Upper lobe of right lung (tissue), 1 donor: ENCODE results near the gene PADI3. TPM values are rescaled to one million over a fixed set of nuclear protein-coding genes. Genes with fewer than 3 reads are reported as not detected.
"Not testable (repeated sequence)": the region's sequence is repeated elsewhere in the genome, so short reads cannot be mapped to it uniquely, and the experiment has no call there.

Source experiments
- ATAC-seq: fragments of 200-7000 bp; cut with Tn5 transposase; one replicate; pipeline ENCODE4 v1.9.1; 2020; ENCODE audit warnings: mild to moderate bottlenecking, moderate library complexity
- DNase-seq: peaks from one replicate; pipeline ENCODE4 v3.0.0-alpha.2; 2020
- H3K27ac ChIP-seq: fragments of 200-600 bp; one replicate; pipeline ENCODE4 v1.8.0; 2022
- H3K27me3 ChIP-seq: fragments of 200-600 bp; one replicate; pipeline ENCODE4 v1.8.0; 2022; ENCODE audit warnings: mild to moderate bottlenecking
- H3K36me3 ChIP-seq: fragments of 200-600 bp; one replicate; pipeline ENCODE4 v1.8.0; 2022
- H3K4me1 ChIP-seq: fragments of 200-600 bp; one replicate; pipeline ENCODE4 v1.8.0; 2022
- H3K4me3 ChIP-seq: fragments of 200-600 bp; one replicate; pipeline ENCODE4 v1.8.0; 2022; ENCODE audit warnings: mild to moderate bottlenecking
- H3K9me3 ChIP-seq: fragments of 200-600 bp; one replicate; pipeline ENCODE4 v1.8.0; 2022
- CTCF ChIP-seq: fragments of 200-600 bp; IDR thresholded peaks from one replicate; pipeline ENCODE4 v1.8.0; 2022; ENCODE audit warnings: antibody characterized with exemption
- intact Hi-C: fragments of 100-400 bp; cut with DNase I; formaldehyde crosslinking; loops from one replicate; pipeline ENCODE4 v1.11.0; 2022
- microRNA-seq: library from miRNA; unstranded; fragments of <30 nt; microRNA quantifications from one replicate; pipeline ENCODE4 v1.2.0, GENCODE V29; 2020; ENCODE audit warnings: borderline microRNAs expressed
- total RNA-seq: library from RNA; stranded (reverse); fragmentation: NEBNext Ultra II Directional; extraction: Animal tissue kit (Norgen Biotek cat#: 25700); gene quantifications from one replicate; pipeline ENCODE4 v1.2.1, GENCODE V29; 2021
- donor health status: DM: no; HTN: yes; CAD: no; lungs with severe emphysema.

The PADI3 gene
- total RNA-seq, 1 donor from 2014 or later: not detected

GRCh38 chr1:17319561-17320350, 70.9 kb downstream of the PADI3 start:
- Histone ChIP-seq H3K36me3 (no peaks in the 10 kb centered on the region), H3K27me3 (no peaks in the 10 kb centered on the region), H3K9me3 (no peaks in the 10 kb centered on the region), H3K4me1 (no peaks in the 10 kb centered on the region), H3K27ac (no peak overlapping the region), H3K4me3 (no peak overlapping the region)
- ATAC-seq (no peak), DNase-seq (no peak)
- no peak for TF ChIP-seq CTCF
- intact Hi-C loops: no loop called here

- H3K9me3 ChIP-seq, H3K27ac ChIP-seq, H3K4me3 ChIP-seq, ATAC-seq, H3K27me3 ChIP-seq, H3K4me1 ChIP-seq, H3K36me3 ChIP-seq, intact Hi-C loops: not testable (repeated sequence)
- peak; percentile 6 for DNase-seq
These were observed 73.0 kb downstream of the PADI3 start for GRCh38 chr1:17321857-17322390.

GRCh38 chr1:17328855-17329254, 80.0 kb downstream of the PADI3 start:
- no peaks in the 10 kb centered on the region for H3K4me1 ChIP-seq
- TF ChIP-seq CTCF: no peak
- H3K27me3 ChIP-seq: peaks cover 18% of the 10 kb centered on the region
- intact Hi-C loops: no loop called here
- ATAC-seq: no peak
- no peak overlapping the region for H3K27ac ChIP-seq
- no peak for DNase-seq
- no peaks in the 10 kb centered on the region for H3K9me3 ChIP-seq
- H3K36me3 ChIP-seq: no peaks in the 10 kb centered on the region
- no peak overlapping the region for H3K4me3 ChIP-seq

GRCh38 chr1:17329610-17330009, 80.7 kb downstream of the PADI3 start:
- Histone ChIP-seq H3K27ac (no peak overlapping the region), H3K4me1 (no peaks in the 10 kb centered on the region), H3K27me3 (peaks cover 18% of the 10 kb centered on the region), H3K9me3 (no peaks in the 10 kb centered on the region), H3K4me3 (no peak overlapping the region), H3K36me3 (no peaks in the 10 kb centered on the region)
- intact Hi-C loops: no loop called here
- ATAC-seq (no peak), DNase-seq (no peak)
- no peak for TF ChIP-seq CTCF

GRCh38 chr1:17330856-17331255, 82.0 kb downstream of the PADI3 start:
- TF ChIP-seq CTCF: no peak
- peaks cover 18% of the 10 kb centered on the region for H3K27me3 ChIP-seq
- no peaks in the 10 kb centered on the region for H3K9me3 ChIP-seq
- no peaks in the 10 kb centered on the region for H3K36me3 ChIP-seq
- no peaks in the 10 kb centered on the region for H3K4me1 ChIP-seq
- no peak overlapping the region for H3K27ac ChIP-seq
- ATAC-seq (no peak), DNase-seq (no peak)
- intact Hi-C loops: no loop called here
- H3K4me3 ChIP-seq: no peak overlapping the region

- Histone ChIP-seq H3K9me3 (no peaks in the 10 kb centered on the region), H3K36me3 (no peaks in the 10 kb centered on the region), H3K27ac (no peak overlapping the region), H3K27me3 (peaks cover 18% of the 10 kb centered on the region), H3K4me3 (no peak overlapping the region), H3K4me1 (no peaks in the 10 kb centered on the region)
- DNase-seq (no peak), ATAC-seq (no peak)
- no peak for TF ChIP-seq CTCF
- intact Hi-C loops: no loop called here
These were observed 84.2 kb downstream of the PADI3 start for GRCh38 chr1:17333081-17333480.

Small RNA genes within 50 kb of the gene (microRNA-seq; reads per million reads assigned to microRNA genes)
- gene MIR3972: not detected

Other genes starting within 250 kb of the PADI3 start
- gene ATP13A2, start 237.2 kb upstream of the PADI3 start, total RNA-seq: 42.1 TPM
- gene SDHB, start 195.1 kb upstream of the PADI3 start, total RNA-seq: 79.3 TPM
- gene PADI2, start 129.6 kb upstream of the PADI3 start, total RNA-seq: 20.0 TPM
- not detected for gene PADI1, start 44.0 kb upstream of the PADI3 start, total RNA-seq
- 2.3 TPM for gene PADI4, start 59.1 kb downstream of the PADI3 start, total RNA-seq
- gene PADI6, start 123.1 kb downstream of the PADI3 start, total RNA-seq: not detected
- gene RCC2, start 190.6 kb downstream of the PADI3 start, total RNA-seq: 48.6 TPM